DOHH2 (cell line): ENCODE data around the gene CDK5.

Source experiments
- CTCF ChIP-seq: fragments of 200-600 bp; sonication (generic); IDR thresholded peaks from one replicate; pipeline ENCODE4 v1.5.1; 2014; ENCODE audit warnings: antibody characterized with exemption, mild to moderate bottlenecking, low read depth, low read length; ENCODE audit not compliant: poor library complexity, severe bottlenecking
- EZH2phosphoT487 ChIP-seq: fragments of 200-600 bp; sonication (generic); IDR thresholded peaks from 2 replicates; pipeline ENCODE4 v1.6.1; 2017; ENCODE audit warnings: borderline replicate concordance, mild to moderate bottlenecking, antibody characterized with exemption, low read length, moderate library complexity, mixed read lengths

GRCh38 chr7:151075662-151075971 lies 17.9 kb upstream of the CDK5 start:
- no peak for TF ChIP-seq CTCF
- TF ChIP-seq EZH2phosphoT487: no peak
